ENCODE measurements around the gene ZSWIM7. TPM values are rescaled to one million over a fixed set of nuclear protein-coding genes. Genes with fewer than 3 reads are reported as not detected.
A peak's percentile ranks its signal among the peaks of the same experiment; 100 is the strongest.

The ZSWIM7 gene
- total RNA-seq, 4 donors from 2014 or later = 1.3 to 30.3 (median 20.7) TPM

DNA sequence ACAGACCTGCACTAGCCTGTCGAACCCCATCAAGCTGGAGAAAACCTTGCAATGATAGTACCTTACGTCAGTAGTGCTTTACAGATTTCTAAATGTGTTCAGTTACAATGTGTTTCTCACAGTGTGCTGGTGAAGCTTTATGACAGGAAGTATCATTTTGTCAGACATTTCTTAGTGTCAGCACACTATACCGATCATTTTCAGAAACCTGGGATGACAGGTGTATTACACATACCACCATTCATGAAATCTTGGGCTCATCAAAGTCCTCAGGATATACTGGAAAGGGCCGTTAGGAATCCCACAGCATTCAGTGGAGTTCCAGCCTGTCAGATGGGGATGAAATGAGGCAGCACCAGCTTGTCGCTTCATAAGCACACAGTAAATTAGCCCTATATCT is 27.4 kb upstream of the ZSWIM7 start:
- TF ChIP-seq CTCF (IDR thresholded peaks at IDR 0.05) (no peak), POLR2A (IDR thresholded peaks at IDR 0.05) (no peak)
- Histone ChIP-seq H3K27me3 (no peaks in the 10 kb centered on the region), H3K9me3 (no peaks in the 10 kb centered on the region), H3K36me3 (no peaks in the 10 kb centered on the region), H3K4me1 (no peaks in the 10 kb centered on the region), H3K4me3 (no peak overlapping the region), H3K27ac (no peak overlapping the region)
- intact Hi-C loops (cut with DNase I; ENCODE audit: low total_unique reads) = no loop called here
- no peak for DNase-seq

DNA sequence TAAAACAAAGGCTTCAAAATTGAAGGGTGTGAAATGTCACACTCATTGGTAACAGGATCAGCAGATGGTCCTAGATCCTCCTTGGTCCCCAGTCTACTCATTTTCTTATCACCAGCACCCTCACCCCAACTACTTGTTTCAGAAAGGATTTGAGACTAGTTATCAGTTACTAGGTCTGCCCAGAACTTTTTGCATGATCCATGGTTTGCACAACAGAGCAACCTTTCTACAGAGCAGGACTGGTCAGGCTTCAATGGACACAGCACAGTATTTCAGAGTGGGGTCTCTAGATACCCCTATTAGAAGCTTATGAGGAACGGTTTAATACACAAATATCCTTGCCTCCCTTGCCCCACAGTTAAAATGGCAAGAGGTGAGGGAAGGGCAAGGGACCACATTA is 25.7 kb upstream of the ZSWIM7 start:
- no peaks in the 10 kb centered on the region for H3K27me3 ChIP-seq
- H3K4me1 ChIP-seq = no peaks in the 10 kb centered on the region
- no peak overlapping the region for H3K27ac ChIP-seq
- TF ChIP-seq CTCF (IDR thresholded peaks at IDR 0.05) = no peak
- TF ChIP-seq POLR2A (IDR thresholded peaks at IDR 0.05) = no peak
- DNase-seq = no peak
- intact Hi-C loops (cut with DNase I; ENCODE audit: low total_unique reads) = no loop called here
- no peak overlapping the region for H3K4me3 ChIP-seq
- no peaks in the 10 kb centered on the region for H3K36me3 ChIP-seq
- H3K9me3 ChIP-seq = no peaks in the 10 kb centered on the region

DNA sequence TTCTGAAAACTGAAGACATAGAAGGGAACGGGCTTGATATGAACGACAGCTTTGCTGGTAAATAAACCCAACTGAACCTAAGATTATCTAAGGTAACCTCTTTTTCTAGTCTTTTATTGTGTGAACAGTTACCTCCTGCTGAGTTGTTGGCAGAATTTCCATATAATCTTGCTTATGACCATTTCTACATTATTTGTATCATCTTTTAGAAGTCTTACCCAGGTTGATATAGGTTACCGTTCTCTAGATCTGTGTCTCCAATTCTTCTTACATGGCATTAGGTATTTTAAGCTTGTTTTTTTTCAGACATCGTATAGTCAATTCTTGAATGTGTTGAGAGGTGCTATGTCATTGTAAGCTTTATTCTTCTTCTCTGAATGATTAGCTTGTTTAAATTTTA is 24.4 kb upstream of the ZSWIM7 start:
- Histone ChIP-seq H3K4me1 (no peaks in the 10 kb centered on the region), H3K27ac (no peak overlapping the region), H3K4me3 (no peak overlapping the region), H3K9me3 (no peaks in the 10 kb centered on the region), H3K36me3 (no peaks in the 10 kb centered on the region), H3K27me3 (no peaks in the 10 kb centered on the region)
- no peak for DNase-seq
- intact Hi-C loops (cut with DNase I; ENCODE audit: low total_unique reads) = no loop called here
- TF ChIP-seq POLR2A (IDR thresholded peaks at IDR 0.05) (no peak), CTCF (IDR thresholded peaks at IDR 0.05) (no peak)

DNA sequence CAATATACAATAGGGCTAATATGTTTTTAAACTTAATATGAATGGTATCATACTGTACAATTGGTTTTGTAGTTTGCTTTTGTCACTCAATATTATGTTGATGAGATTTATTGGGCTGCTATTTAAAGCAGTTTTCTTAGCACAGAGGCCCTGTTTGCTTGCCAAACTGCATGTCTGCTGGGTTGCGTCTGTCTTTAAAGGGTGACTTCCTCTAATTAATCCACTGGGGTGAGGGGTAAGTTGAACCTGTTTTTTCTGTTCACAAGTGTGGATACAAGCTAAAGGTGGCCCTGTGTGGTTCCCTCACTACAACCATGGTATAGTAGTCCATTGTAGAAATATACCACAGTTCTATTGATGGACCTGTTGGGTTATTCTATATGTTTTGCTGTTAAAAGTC is 19.8 kb upstream of the ZSWIM7 start:
- intact Hi-C loops (cut with DNase I; ENCODE audit: low total_unique reads) = no loop called here
- TF ChIP-seq CTCF (IDR thresholded peaks at IDR 0.05) = no peak
- TF ChIP-seq POLR2A (IDR thresholded peaks at IDR 0.05) = no peak
- H3K27ac ChIP-seq = no peak overlapping the region
- no peaks in the 10 kb centered on the region for H3K27me3 ChIP-seq
- H3K4me3 ChIP-seq = no peak overlapping the region
- no peaks in the 10 kb centered on the region for H3K9me3 ChIP-seq
- no peak for DNase-seq
- H3K36me3 ChIP-seq = no peaks in the 10 kb centered on the region
- H3K4me1 ChIP-seq = no peaks in the 10 kb centered on the region

- intact Hi-C loops (cut with DNase I; ENCODE audit: low total_unique reads) = no loop called here
Measured at GRCh38 chr17:16013943-16014407, 14.5 kb upstream of the ZSWIM7 start.

More at GRCh38 chr17:16013943-16014407, 14.5 kb upstream of the ZSWIM7 start:
- H3K27ac ChIP-seq = no peak overlapping the region
- DNase-seq = no peak
- TF ChIP-seq CTCF (IDR thresholded peaks at IDR 0.05) (peak in 3 of 4 experiments; percentile 30 to 37 (median 36)), POLR2A (IDR thresholded peaks at IDR 0.05) (no peak)
- H3K36me3 ChIP-seq = no peaks in the 10 kb centered on the region
- no peaks in the 10 kb centered on the region for H3K27me3 ChIP-seq
- no peaks in the 10 kb centered on the region for H3K4me1 ChIP-seq
- H3K4me3 ChIP-seq = no peak overlapping the region
- H3K9me3 ChIP-seq = no peaks in the 10 kb centered on the region

Measured in uterus (tissue), 4 donors.